ENCODE results near the gene NCAPG2.

NCAPG2 gene

GRCh38 chr7:158731761-158732160 is 27.2 kb upstream of the NCAPG2 start:
- Histone ChIP-seq H3K4me3 (ENCODE audit: low read length) (no peak overlapping the region), H3K9ac (ENCODE audit: low read depth, low read length) (no peak overlapping the region), H3K27ac (ENCODE audit: low read length) (no peak overlapping the region)

GRCh38 chr7:158730383-158731346 is 26.1 kb upstream of the NCAPG2 start:
- Histone ChIP-seq H3K27me3 (ENCODE audit: insufficient read depth, low read length) (no peaks in the 10 kb centered on the region), H3K27ac (ENCODE audit: low read length) (no peak overlapping the region), H3K9me3 (ENCODE audit: insufficient read depth, low read depth, low read length) (no peaks in the 10 kb centered on the region), H3K4me3 (ENCODE audit: low read length) (no peak overlapping the region), H3K9ac (ENCODE audit: low read depth, low read length) (no peak overlapping the region), H3K4me1 (ENCODE audit: insufficient read depth, low read length) (peaks cover 14% of the 10 kb centered on the region; the same call in 1 of the 2 replicates), H3K36me3 (ENCODE audit: insufficient read depth, low read depth, low read length) (0 out of 2 replicates have a peak, but pooled peaks cover 6% of the 10 kb centered on the region)

More at GRCh38 chr7:158731761-158732160, 27.2 kb upstream of the NCAPG2 start:
- H3K36me3 ChIP-seq (ENCODE audit: insufficient read depth, low read depth, low read length): peaks cover 16% of the 10 kb centered on the region
- H3K9me3 ChIP-seq (ENCODE audit: insufficient read depth, low read depth, low read length): no peaks in the 10 kb centered on the region
- no peaks in the 10 kb centered on the region for H3K27me3 ChIP-seq (ENCODE audit: insufficient read depth, low read length)
- peaks cover 14% of the 10 kb centered on the region; the same call in 1 of the 2 replicates for H3K4me1 ChIP-seq (ENCODE audit: insufficient read depth, low read length)

GRCh38 chr7:158729646-158730382 is 25.2 kb upstream of the NCAPG2 start:
- H3K9ac ChIP-seq (ENCODE audit: low read depth, low read length): no peak overlapping the region
- no peaks in the 10 kb centered on the region for H3K27me3 ChIP-seq (ENCODE audit: insufficient read depth, low read length)
- H3K4me1 ChIP-seq (ENCODE audit: insufficient read depth, low read length): peaks cover 14% of the 10 kb centered on the region; the same call in 1 of the 2 replicates
- H3K27ac ChIP-seq (ENCODE audit: low read length): no peak overlapping the region
- 0 out of 2 replicates have a peak, but pooled peaks cover 5% of the 10 kb centered on the region for H3K36me3 ChIP-seq (ENCODE audit: insufficient read depth, low read depth, low read length)
- no peak overlapping the region for H3K4me3 ChIP-seq (ENCODE audit: low read length)
- no peaks in the 10 kb centered on the region for H3K9me3 ChIP-seq (ENCODE audit: insufficient read depth, low read depth, low read length)

GRCh38 chr7:158728911-158729645 is 24.5 kb upstream of the NCAPG2 start:
- Histone ChIP-seq H3K4me3 (ENCODE audit: low read length) (no peak overlapping the region), H3K9ac (ENCODE audit: low read depth, low read length) (no peak overlapping the region)

GRCh38 chr7:158727690-158728089 is 23.1 kb upstream of the NCAPG2 start:
- Histone ChIP-seq H3K4me1 (ENCODE audit: insufficient read depth, low read length) (peaks cover 7% of the 10 kb centered on the region; the same call in 1 of the 2 replicates), H3K4me3 (ENCODE audit: low read length) (no peak overlapping the region), H3K9me3 (ENCODE audit: insufficient read depth, low read depth, low read length) (no peaks in the 10 kb centered on the region), H3K27ac (ENCODE audit: low read length) (no peak overlapping the region), H3K36me3 (ENCODE audit: insufficient read depth, low read depth, low read length) (no peaks in the 10 kb centered on the region), H3K27me3 (ENCODE audit: insufficient read depth, low read length) (no peaks in the 10 kb centered on the region), H3K9ac (ENCODE audit: low read depth, low read length) (no peak overlapping the region)

More at GRCh38 chr7:158728911-158729645, 24.5 kb upstream of the NCAPG2 start:
- H3K4me1 ChIP-seq (ENCODE audit: insufficient read depth, low read length): peaks cover 14% of the 10 kb centered on the region; the same call in 1 of the 2 replicates
- 0 out of 2 replicates have a peak, but pooled peaks cover 4% of the 10 kb centered on the region for H3K36me3 ChIP-seq (ENCODE audit: insufficient read depth, low read depth, low read length)
- H3K27ac ChIP-seq (ENCODE audit: low read length): no peak overlapping the region
- H3K27me3 ChIP-seq (ENCODE audit: insufficient read depth, low read length): no peaks in the 10 kb centered on the region
- no peaks in the 10 kb centered on the region for H3K9me3 ChIP-seq (ENCODE audit: insufficient read depth, low read depth, low read length)

- H3K36me3 ChIP-seq (ENCODE audit: insufficient read depth, low read depth, low read length): no peaks in the 10 kb centered on the region
- H3K9ac ChIP-seq (ENCODE audit: low read depth, low read length): no peak overlapping the region
- H3K4me3 ChIP-seq (ENCODE audit: low read length): no peak overlapping the region
- no peak overlapping the region for H3K27ac ChIP-seq (ENCODE audit: low read length)
- H3K4me1 ChIP-seq (ENCODE audit: insufficient read depth, low read length): no peaks in the 10 kb centered on the region
- H3K27me3 ChIP-seq (ENCODE audit: insufficient read depth, low read length): no peaks in the 10 kb centered on the region
- no peaks in the 10 kb centered on the region for H3K9me3 ChIP-seq (ENCODE audit: insufficient read depth, low read depth, low read length)
Measured at GRCh38 chr7:158726277-158726807, 21.7 kb upstream of the NCAPG2 start.

GRCh38 chr7:158725506-158725800 is 20.8 kb upstream of the NCAPG2 start:
- H3K27ac ChIP-seq (ENCODE audit: low read length): no peak overlapping the region

GRCh38 chr7:158724658-158725505 is 20.3 kb upstream of the NCAPG2 start:
- H3K9me3 ChIP-seq (ENCODE audit: insufficient read depth, low read depth, low read length): no peaks in the 10 kb centered on the region
- H3K9ac ChIP-seq (ENCODE audit: low read depth, low read length): no peak overlapping the region
- H3K27me3 ChIP-seq (ENCODE audit: insufficient read depth, low read length): no peaks in the 10 kb centered on the region
- no peak overlapping the region for H3K4me3 ChIP-seq (ENCODE audit: low read length)
- no peaks in the 10 kb centered on the region for H3K36me3 ChIP-seq (ENCODE audit: insufficient read depth, low read depth, low read length)
- H3K27ac ChIP-seq (ENCODE audit: low read length): no peak overlapping the region
- no peaks in the 10 kb centered on the region for H3K4me1 ChIP-seq (ENCODE audit: insufficient read depth, low read length)

More at GRCh38 chr7:158725506-158725800, 20.8 kb upstream of the NCAPG2 start:
- no peaks in the 10 kb centered on the region for H3K27me3 ChIP-seq (ENCODE audit: insufficient read depth, low read length)
- no peaks in the 10 kb centered on the region for H3K36me3 ChIP-seq (ENCODE audit: insufficient read depth, low read depth, low read length)
- H3K4me1 ChIP-seq (ENCODE audit: insufficient read depth, low read length): no peaks in the 10 kb centered on the region
- H3K4me3 ChIP-seq (ENCODE audit: low read length): no peak overlapping the region
- no peaks in the 10 kb centered on the region for H3K9me3 ChIP-seq (ENCODE audit: insufficient read depth, low read depth, low read length)
- H3K9ac ChIP-seq (ENCODE audit: low read depth, low read length): no peak overlapping the region

- Histone ChIP-seq H3K4me3 (ENCODE audit: low read length) (no peak overlapping the region), H3K9me3 (ENCODE audit: insufficient read depth, low read depth, low read length) (no peaks in the 10 kb centered on the region), H3K27me3 (ENCODE audit: insufficient read depth, low read length) (no peaks in the 10 kb centered on the region), H3K4me1 (ENCODE audit: insufficient read depth, low read length) (no peaks in the 10 kb centered on the region), H3K27ac (ENCODE audit: low read length) (no peak overlapping the region), H3K36me3 (ENCODE audit: insufficient read depth, low read depth, low read length) (no peaks in the 10 kb centered on the region), H3K9ac (ENCODE audit: low read depth, low read length) (no peak overlapping the region)
Measured at GRCh38 chr7:158723714-158724385, 19.2 kb upstream of the NCAPG2 start.

- Histone ChIP-seq H3K9ac (ENCODE audit: low read depth, low read length) (no peak overlapping the region), H3K4me1 (ENCODE audit: insufficient read depth, low read length) (no peaks in the 10 kb centered on the region)
Measured at GRCh38 chr7:158723266-158723665, 18.7 kb upstream of the NCAPG2 start.

More at GRCh38 chr7:158723266-158723665, 18.7 kb upstream of the NCAPG2 start:
- Histone ChIP-seq H3K4me3 (ENCODE audit: low read length) (no peak overlapping the region), H3K27me3 (ENCODE audit: insufficient read depth, low read length) (no peaks in the 10 kb centered on the region; the same call in 1 of the 2 replicates), H3K27ac (ENCODE audit: low read length) (no peak overlapping the region), H3K9me3 (ENCODE audit: insufficient read depth, low read depth, low read length) (no peaks in the 10 kb centered on the region), H3K36me3 (ENCODE audit: insufficient read depth, low read depth, low read length) (no peaks in the 10 kb centered on the region)

All from iPS-20b (cell line).